ENCODE results near the gene KIF26B. TPM values are rescaled to one million over a fixed set of nuclear protein-coding genes. Genes with fewer than 3 reads are reported as not detected.

The KIF26B gene
- polyA plus RNA-seq, 2 donors, result 0.04 to 0.12 TPM

DNA sequence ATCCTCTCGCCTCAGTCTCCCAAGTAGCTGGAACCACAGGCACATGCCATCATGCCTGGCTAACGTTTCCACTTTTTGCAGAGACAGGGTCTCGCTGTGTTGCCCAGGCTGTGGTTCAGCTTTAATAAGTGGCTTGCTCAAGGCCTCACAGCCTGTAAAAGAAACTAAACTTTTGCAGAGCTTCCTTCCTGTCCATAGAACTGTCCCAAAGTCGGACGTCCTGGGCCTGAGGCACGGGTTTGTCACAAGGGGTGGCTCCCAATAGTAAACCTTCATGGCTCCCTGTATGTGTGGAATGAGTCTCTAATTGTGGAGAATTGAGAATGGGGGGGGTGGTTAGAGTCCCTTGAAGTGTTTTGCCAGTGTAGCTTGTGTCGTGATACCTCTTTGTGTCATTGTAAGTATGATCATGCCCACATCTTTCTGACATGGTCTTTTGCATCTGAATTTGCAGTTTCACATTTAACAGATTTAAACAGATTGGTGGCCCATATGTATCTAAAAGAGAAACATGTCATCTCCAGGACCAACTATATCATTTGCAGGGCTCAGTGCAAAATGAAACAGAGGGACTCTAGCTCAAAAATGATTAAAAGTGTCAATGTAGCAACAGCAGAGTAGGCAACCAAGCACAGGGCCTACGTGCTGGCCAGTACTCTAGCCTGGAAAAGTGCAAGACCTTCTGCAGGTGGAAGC lies 332.1 kb downstream of the KIF26B start:
- H3K36me3 ChIP-seq (ENCODE audit: control insufficient read depth in 2 of 2, insufficient read depth in 2 of 2, low read length in 1 of 2), result no peaks in the 10 kb centered on the region
- 82 to 84% methylated on average over 8 of the region's 8 CpGs for WGBS, 2 donors
- H3K9me3 ChIP-seq (ENCODE audit: control insufficient read depth in 2 of 2, insufficient read depth in 1 of 2, low read depth in 1 of 2, low read length in 1 of 2), result no peaks in the 10 kb centered on the region
- H3K4me3 ChIP-seq (ENCODE audit: low read depth in 1 of 2, low read length in 2 of 2), result no peak overlapping the region
- H3K4me1 ChIP-seq (ENCODE audit: control insufficient read depth in 2 of 2, insufficient read depth in 2 of 2, low read length in 1 of 2), result no peaks in the 10 kb centered on the region
- no peak overlapping the region for H3K27ac ChIP-seq (ENCODE audit: low read depth in 2 of 2, low read length in 1 of 2)
- H3K27me3 ChIP-seq (ENCODE audit: control insufficient read depth in 1 of 2, insufficient read depth in 2 of 2, low read length in 2 of 2), result no peaks in the 10 kb centered on the region

DNA sequence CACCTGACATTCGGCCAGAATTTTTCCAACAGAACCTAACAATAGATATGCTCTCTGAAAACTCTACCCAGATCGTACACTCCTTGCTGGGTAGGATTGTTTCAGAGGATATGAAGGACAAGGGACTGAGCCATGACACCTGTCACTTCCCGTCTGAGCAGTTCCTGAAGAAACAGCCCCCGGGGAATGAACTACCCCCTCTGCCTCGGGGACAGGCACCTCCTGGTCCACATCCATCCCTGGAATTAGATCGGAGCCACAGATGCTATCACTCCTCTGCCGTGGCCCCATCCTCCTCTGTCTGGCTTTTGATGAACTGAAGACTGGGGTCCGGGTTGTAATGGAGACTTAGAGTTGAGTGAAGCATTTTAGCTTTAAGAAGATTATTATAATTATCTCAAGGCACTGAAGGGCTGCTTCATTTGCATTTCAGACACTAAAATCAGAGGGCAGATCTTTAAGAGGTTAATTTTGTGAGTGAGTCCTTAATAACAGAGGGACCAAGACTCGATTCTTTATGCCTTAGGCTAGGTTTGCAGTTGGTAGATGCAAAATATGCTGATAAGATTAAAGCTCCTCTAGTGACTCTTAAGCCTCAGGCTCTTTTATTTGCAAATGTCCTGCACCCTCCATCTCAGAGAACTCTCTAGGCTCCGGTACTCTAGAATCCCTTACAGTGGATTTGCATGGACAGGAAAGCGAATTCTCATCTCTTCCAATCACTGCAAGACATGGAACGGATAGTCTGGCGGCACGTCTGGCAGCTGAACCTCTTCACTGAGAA lies 333.8 kb downstream of the KIF26B start:
- Histone ChIP-seq H3K27ac (ENCODE audit: low read depth in 2 of 2, low read length in 1 of 2) (no peak overlapping the region), H3K4me1 (ENCODE audit: control insufficient read depth in 2 of 2, insufficient read depth in 2 of 2, low read length in 1 of 2) (no peaks in the 10 kb centered on the region), H3K36me3 (ENCODE audit: control insufficient read depth in 2 of 2, insufficient read depth in 2 of 2, low read length in 1 of 2) (no peaks in the 10 kb centered on the region), H3K27me3 (ENCODE audit: control insufficient read depth in 1 of 2, insufficient read depth in 2 of 2, low read length in 2 of 2) (no peaks in the 10 kb centered on the region), H3K9me3 (ENCODE audit: control insufficient read depth in 2 of 2, insufficient read depth in 1 of 2, low read depth in 1 of 2, low read length in 1 of 2) (no peaks in the 10 kb centered on the region), H3K4me3 (ENCODE audit: low read depth in 1 of 2, low read length in 2 of 2) (no peak overlapping the region)
- WGBS, 2 donors, result 83% methylated on average over 14 of the region's 14 CpGs

DNA sequence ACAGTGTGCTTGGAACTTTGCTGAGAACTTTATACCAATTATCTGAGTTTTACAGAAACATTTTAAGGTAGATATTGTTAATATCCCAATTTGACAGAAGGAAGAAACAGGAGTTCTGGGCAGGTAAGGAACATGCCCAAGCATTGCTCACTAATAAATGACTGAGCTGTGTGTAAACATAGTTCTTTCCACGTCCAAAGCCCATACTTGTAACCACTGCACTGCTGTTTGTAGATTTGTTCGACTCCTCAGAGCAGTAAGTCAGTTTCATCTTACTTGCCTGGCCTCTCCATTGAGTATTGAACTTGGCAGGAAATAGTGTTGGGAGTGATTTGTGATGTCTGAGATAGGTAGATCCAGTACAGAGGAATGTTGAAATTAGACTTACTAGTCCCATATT lies 335.1 kb downstream of the KIF26B start:
- no peaks in the 10 kb centered on the region for H3K4me1 ChIP-seq (ENCODE audit: control insufficient read depth in 2 of 2, insufficient read depth in 2 of 2, low read length in 1 of 2)
- H3K27ac ChIP-seq (ENCODE audit: low read depth in 2 of 2, low read length in 1 of 2), result no peak overlapping the region
- 42 to 46% methylated on average over 2 of the region's 2 CpGs for WGBS, 2 donors
- no peaks in the 10 kb centered on the region for H3K36me3 ChIP-seq (ENCODE audit: control insufficient read depth in 2 of 2, insufficient read depth in 2 of 2, low read length in 1 of 2)
- H3K27me3 ChIP-seq (ENCODE audit: control insufficient read depth in 1 of 2, insufficient read depth in 2 of 2, low read length in 2 of 2), result no peaks in the 10 kb centered on the region
- no peak overlapping the region for H3K4me3 ChIP-seq (ENCODE audit: low read depth in 1 of 2, low read length in 2 of 2)
- H3K9me3 ChIP-seq (ENCODE audit: control insufficient read depth in 2 of 2, insufficient read depth in 1 of 2, low read depth in 1 of 2, low read length in 1 of 2), result no peaks in the 10 kb centered on the region

DNA sequence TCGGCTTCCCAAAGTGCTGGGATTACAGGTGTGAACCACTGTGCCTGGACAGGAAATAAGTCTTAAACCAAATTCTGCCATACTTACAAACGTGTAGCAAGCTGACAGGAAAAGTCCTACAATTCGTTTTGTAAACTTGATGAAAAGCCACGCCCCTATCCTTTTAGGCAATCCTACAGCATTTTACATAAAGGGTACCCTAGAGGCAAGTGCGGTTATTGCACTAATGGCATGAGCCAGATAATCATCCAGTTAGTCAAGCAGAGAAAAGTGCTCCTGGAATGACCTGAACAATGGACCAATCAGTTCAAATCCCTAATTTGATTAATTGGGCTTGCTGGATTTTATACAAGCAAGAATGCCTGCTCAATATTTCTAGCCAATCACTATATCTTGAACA lies 338.2 kb downstream of the KIF26B start:
- H3K4me3 ChIP-seq (ENCODE audit: low read depth in 1 of 2, low read length in 2 of 2), result no peak overlapping the region
- 70 to 77% methylated on average over 5 of the region's 5 CpGs for WGBS, 2 donors
- H3K4me1 ChIP-seq (ENCODE audit: control insufficient read depth in 2 of 2, insufficient read depth in 2 of 2, low read length in 1 of 2), result no peaks in the 10 kb centered on the region
- H3K27me3 ChIP-seq (ENCODE audit: control insufficient read depth in 1 of 2, insufficient read depth in 2 of 2, low read length in 2 of 2), result no peaks in the 10 kb centered on the region
- no peaks in the 10 kb centered on the region for H3K36me3 ChIP-seq (ENCODE audit: control insufficient read depth in 2 of 2, insufficient read depth in 2 of 2, low read length in 1 of 2)
- H3K27ac ChIP-seq (ENCODE audit: low read depth in 2 of 2, low read length in 1 of 2), result no peak overlapping the region
- H3K9me3 ChIP-seq (ENCODE audit: control insufficient read depth in 2 of 2, insufficient read depth in 1 of 2, low read depth in 1 of 2, low read length in 1 of 2), result no peaks in the 10 kb centered on the region

DNA sequence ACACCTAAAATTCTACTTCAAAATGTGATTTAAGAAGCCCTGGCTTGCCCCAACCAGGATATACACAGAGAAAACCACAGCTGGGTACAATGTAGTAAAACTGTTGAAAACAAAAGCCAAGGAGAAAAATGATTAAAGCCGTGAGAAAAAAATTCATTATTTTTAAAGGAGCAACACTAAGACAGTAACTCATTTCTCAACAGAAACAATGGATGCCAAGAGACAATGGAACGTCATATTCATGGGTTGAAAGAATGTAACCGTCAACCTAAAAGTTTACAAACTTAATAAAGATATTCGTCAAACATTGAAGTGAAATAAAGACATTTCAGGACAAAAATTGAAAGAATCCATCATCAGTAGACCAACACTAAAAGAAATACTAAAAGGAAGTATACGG lies 340.9 kb downstream of the KIF26B start:
- Histone ChIP-seq H3K9me3 (ENCODE audit: control insufficient read depth in 2 of 2, insufficient read depth in 1 of 2, low read depth in 1 of 2, low read length in 1 of 2) (no peaks in the 10 kb centered on the region), H3K4me3 (ENCODE audit: low read depth in 1 of 2, low read length in 2 of 2) (no peak overlapping the region), H3K27me3 (ENCODE audit: control insufficient read depth in 1 of 2, insufficient read depth in 2 of 2, low read length in 2 of 2) (no peaks in the 10 kb centered on the region), H3K36me3 (ENCODE audit: control insufficient read depth in 2 of 2, insufficient read depth in 2 of 2, low read length in 1 of 2) (no peaks in the 10 kb centered on the region), H3K27ac (ENCODE audit: low read depth in 2 of 2, low read length in 1 of 2) (no peak overlapping the region), H3K4me1 (ENCODE audit: control insufficient read depth in 2 of 2, insufficient read depth in 2 of 2, low read length in 1 of 2) (no peaks in the 10 kb centered on the region)
- WGBS, 2 donors, result 73 to 90% methylated on average over 5 of the region's 5 CpGs

DNA sequence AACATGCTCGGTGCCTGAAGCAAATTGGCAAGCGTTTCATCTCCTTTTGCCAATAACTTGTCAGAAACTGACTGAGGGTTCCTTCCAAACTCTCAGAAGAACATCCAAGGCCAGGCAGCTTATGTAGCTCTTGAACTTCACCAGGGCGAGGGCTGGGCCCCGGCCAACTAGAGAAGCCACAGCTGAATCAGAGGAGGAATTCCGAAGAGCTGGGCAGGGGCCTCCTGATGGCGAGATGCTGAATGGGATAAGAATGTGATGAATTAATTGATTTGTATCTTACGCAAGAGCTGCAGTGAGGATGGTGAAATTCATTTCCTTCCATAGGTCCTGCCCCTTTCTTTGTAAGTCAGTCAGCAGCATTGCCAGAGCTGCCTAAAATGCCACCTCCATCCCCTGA lies 345.8 kb downstream of the KIF26B start:
- Histone ChIP-seq H3K36me3 (ENCODE audit: control insufficient read depth in 2 of 2, insufficient read depth in 2 of 2, low read length in 1 of 2) (no peaks in the 10 kb centered on the region), H3K4me3 (ENCODE audit: low read depth in 1 of 2, low read length in 2 of 2) (no peak overlapping the region), H3K27me3 (ENCODE audit: control insufficient read depth in 1 of 2, insufficient read depth in 2 of 2, low read length in 2 of 2) (no peaks in the 10 kb centered on the region), H3K27ac (ENCODE audit: low read depth in 2 of 2, low read length in 1 of 2) (no peak overlapping the region), H3K9me3 (ENCODE audit: control insufficient read depth in 2 of 2, insufficient read depth in 1 of 2, low read depth in 1 of 2, low read length in 1 of 2) (peaks cover 0 to 2% of the 10 kb centered on the region in 2 donors), H3K4me1 (ENCODE audit: control insufficient read depth in 2 of 2, insufficient read depth in 2 of 2, low read length in 1 of 2) (no peaks in the 10 kb centered on the region)
- WGBS, 2 donors, result 43 to 54% methylated on average over 7 of the region's 7 CpGs

DNA sequence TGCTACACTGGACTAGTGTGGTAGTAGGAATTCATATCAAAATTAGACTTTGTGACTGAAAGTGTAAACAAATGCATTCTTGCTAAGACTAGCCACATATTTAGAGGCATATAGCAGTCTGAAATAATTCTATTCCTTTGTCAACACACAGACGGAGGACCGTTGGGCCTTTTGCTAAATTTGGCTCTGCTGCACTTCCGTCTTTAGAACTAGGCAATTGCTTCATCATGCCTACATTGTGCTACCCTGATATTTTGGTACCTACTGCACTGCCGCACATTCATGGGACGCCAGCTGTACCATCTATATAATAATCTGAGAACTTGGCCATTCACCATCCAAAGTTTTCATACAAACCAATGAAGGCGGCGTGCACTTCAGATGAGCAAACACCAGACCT lies 346.8 kb downstream of the KIF26B start:
- Histone ChIP-seq H3K4me1 (ENCODE audit: control insufficient read depth in 2 of 2, insufficient read depth in 2 of 2, low read length in 1 of 2) (no peaks in the 10 kb centered on the region), H3K27me3 (ENCODE audit: control insufficient read depth in 1 of 2, insufficient read depth in 2 of 2, low read length in 2 of 2) (no peaks in the 10 kb centered on the region), H3K27ac (ENCODE audit: low read depth in 2 of 2, low read length in 1 of 2) (no peak overlapping the region), H3K36me3 (ENCODE audit: control insufficient read depth in 2 of 2, insufficient read depth in 2 of 2, low read length in 1 of 2) (no peaks in the 10 kb centered on the region), H3K9me3 (ENCODE audit: control insufficient read depth in 2 of 2, insufficient read depth in 1 of 2, low read depth in 1 of 2, low read length in 1 of 2) (peaks cover 0 to 2% of the 10 kb centered on the region in 2 donors), H3K4me3 (ENCODE audit: low read depth in 1 of 2, low read length in 2 of 2) (no peak overlapping the region)
- 91% methylated on average over 7 of the region's 7 CpGs for WGBS, 2 donors

DNA sequence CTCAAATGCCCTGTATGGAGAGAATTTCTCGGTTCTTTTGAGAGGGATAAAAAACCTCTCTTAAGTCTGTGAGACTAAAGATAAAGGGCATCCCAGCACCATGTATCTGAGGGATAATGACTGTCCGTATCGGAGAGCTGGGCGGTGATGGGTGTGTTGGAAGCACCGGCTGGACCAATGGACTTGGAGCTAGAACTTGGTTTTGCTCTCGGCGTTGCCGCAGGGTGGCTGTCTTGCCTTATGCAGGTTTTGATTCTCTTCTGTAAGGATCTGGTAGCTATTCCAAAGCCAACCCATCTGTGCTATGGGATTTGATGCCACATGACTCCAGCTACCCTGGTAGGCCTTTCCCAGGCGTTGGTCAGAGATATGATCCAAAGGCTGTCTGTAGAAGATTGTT lies 348.8 kb downstream of the KIF26B start:
- H3K27me3 ChIP-seq (ENCODE audit: control insufficient read depth in 1 of 2, insufficient read depth in 2 of 2, low read length in 2 of 2), result no peaks in the 10 kb centered on the region
- WGBS, 2 donors, result 95 to 97% methylated on average over 9 of the region's 9 CpGs
- no peaks in the 10 kb centered on the region for H3K4me1 ChIP-seq (ENCODE audit: control insufficient read depth in 2 of 2, insufficient read depth in 2 of 2, low read length in 1 of 2)
- H3K27ac ChIP-seq (ENCODE audit: low read depth in 2 of 2, low read length in 1 of 2), result no peak overlapping the region
- peaks cover 0 to 2% of the 10 kb centered on the region in 2 donors for H3K9me3 ChIP-seq (ENCODE audit: control insufficient read depth in 2 of 2, insufficient read depth in 1 of 2, low read depth in 1 of 2, low read length in 1 of 2)
- no peak overlapping the region for H3K4me3 ChIP-seq (ENCODE audit: low read depth in 1 of 2, low read length in 2 of 2)
- H3K36me3 ChIP-seq (ENCODE audit: control insufficient read depth in 2 of 2, insufficient read depth in 2 of 2, low read length in 1 of 2), result no peaks in the 10 kb centered on the region

DNA sequence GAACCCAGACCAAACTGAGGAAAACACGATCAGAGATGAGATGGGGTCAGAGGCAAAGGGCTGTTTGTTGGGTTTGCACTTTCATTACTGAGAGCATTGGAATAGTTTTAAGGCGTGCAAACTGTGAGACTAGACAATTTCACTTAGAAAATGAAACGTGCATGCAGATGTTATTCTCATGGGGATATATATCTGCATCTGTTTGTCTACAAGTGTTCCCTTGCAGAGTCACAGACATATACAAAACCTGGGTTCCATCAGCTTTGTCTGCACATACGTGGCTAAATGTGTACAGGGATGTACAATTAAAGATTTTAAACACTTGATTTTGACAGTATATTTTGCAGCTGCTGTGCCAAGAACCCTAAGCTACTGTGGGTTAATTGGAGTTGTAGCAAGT lies 355.4 kb downstream of the KIF26B start:
- Histone ChIP-seq H3K27me3 (ENCODE audit: control insufficient read depth in 1 of 2, insufficient read depth in 2 of 2, low read length in 2 of 2) (no peaks in the 10 kb centered on the region), H3K27ac (ENCODE audit: low read depth in 2 of 2, low read length in 1 of 2) (no peak overlapping the region), H3K36me3 (ENCODE audit: control insufficient read depth in 2 of 2, insufficient read depth in 2 of 2, low read length in 1 of 2) (no peaks in the 10 kb centered on the region), H3K9me3 (ENCODE audit: control insufficient read depth in 2 of 2, insufficient read depth in 1 of 2, low read depth in 1 of 2, low read length in 1 of 2) (peaks cover 0 to 4% of the 10 kb centered on the region in 2 donors), H3K4me3 (ENCODE audit: low read depth in 1 of 2, low read length in 2 of 2) (no peak overlapping the region), H3K4me1 (ENCODE audit: control insufficient read depth in 2 of 2, insufficient read depth in 2 of 2, low read length in 1 of 2) (no peaks in the 10 kb centered on the region)
- 52% methylated on average over 4 of the region's 4 CpGs for WGBS, 2 donors
